Ovary (tissue), 3 donors: Measurements from ENCODE around the gene CDC25A.

ENCODE experiments used
- POLR2A ChIP-seq: fragments of 450-650 bp; IDR thresholded peaks from one replicate; pipeline ENCODE4 v1.6.1; 2017; ENCODE audit warnings: antibody characterized with exemption, mild to moderate bottlenecking, moderate library complexity
- TF ChIP-seq, protein P1 (sequence below), 3 donors: fragments of 450-650 bp in 2 of 3; fragments of 200-600 bp in 1 of 3; IDR thresholded peaks; one replicate each; pipeline versions ENCODE4 v1.5.1 to v1.8.0; 2016 to 2022; ENCODE audit warnings: antibody characterized with exemption in 3 of 3, mild to moderate bottlenecking in 1 of 3
- donor health status: DM: no; HTN: no; CAD: no.

DNA sequence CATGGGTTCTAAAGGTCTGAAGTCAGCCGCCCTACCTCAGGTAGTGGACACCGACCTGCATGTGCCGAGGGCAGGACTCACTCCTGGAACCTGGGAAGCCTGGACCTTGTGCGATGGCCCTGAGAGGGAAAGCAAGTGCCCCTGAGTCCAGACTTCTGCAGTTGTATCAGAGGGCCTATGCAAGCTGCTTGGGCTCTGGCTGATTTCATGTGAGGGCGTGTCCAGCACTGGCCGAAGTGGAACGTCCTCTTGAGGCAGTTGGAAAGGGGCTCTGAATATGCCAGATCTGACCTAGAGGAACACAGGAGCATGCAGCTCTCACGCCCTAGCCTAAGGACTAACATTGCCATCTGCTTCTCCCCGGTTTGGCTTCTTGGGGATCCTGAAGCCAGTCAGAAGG is 32.5 kb upstream of the CDC25A start:
- TF ChIP-seq, protein P1, sequence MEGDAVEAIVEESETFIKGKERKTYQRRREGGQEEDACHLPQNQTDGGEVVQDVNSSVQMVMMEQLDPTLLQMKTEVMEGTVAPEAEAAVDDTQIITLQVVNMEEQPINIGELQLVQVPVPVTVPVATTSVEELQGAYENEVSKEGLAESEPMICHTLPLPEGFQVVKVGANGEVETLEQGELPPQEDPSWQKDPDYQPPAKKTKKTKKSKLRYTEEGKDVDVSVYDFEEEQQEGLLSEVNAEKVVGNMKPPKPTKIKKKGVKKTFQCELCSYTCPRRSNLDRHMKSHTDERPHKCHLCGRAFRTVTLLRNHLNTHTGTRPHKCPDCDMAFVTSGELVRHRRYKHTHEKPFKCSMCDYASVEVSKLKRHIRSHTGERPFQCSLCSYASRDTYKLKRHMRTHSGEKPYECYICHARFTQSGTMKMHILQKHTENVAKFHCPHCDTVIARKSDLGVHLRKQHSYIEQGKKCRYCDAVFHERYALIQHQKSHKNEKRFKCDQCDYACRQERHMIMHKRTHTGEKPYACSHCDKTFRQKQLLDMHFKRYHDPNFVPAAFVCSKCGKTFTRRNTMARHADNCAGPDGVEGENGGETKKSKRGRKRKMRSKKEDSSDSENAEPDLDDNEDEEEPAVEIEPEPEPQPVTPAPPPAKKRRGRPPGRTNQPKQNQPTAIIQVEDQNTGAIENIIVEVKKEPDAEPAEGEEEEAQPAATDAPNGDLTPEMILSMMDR (IDR thresholded peaks at IDR 0.05): no peak
- no peak for TF ChIP-seq POLR2A
